GM19035 (cell line): ENCODE measurements around the gene SYT10.
"Not testable (repeated sequence)": the region's sequence is repeated elsewhere in the genome, so short reads cannot be mapped to it uniquely, and the experiment has no call there.

Experiments used
- ATAC-seq: cut with Tn5 transposase; IDR thresholded peaks from one replicate; pipeline ENCODE4 v1.9.1; 2021; ENCODE audit not compliant: unreplicated experiment

SYT10 gene

GRCh38 chr12:33357181-33357580, 82.4 kb downstream of the SYT10 start:
- ATAC-seq = no peak

- ATAC-seq = no peak
These were observed 89.8 kb downstream of the SYT10 start for GRCh38 chr12:33349791-33350190.

GRCh38 chr12:33331961-33332398, 107.6 kb downstream of the SYT10 start:
- not testable (repeated sequence) for ATAC-seq

GRCh38 chr12:33330940-33331339, 108.7 kb downstream of the SYT10 start:
- no peak for ATAC-seq
